MM.1S (cell line): ENCODE results near the gene LRPPRC.
A peak's percentile ranks its signal among the peaks of the same experiment; 100 is the strongest.

Experiments
- DNase-seq: peaks from one replicate; pipeline ENCODE4 v3.0.0-alpha.2; 2015
- H2AFZ ChIP-seq: fragments of 300-600 bp; sonication (generic); 2 replicates; pipeline ENCODE4 v1.6.0; 2016; ENCODE audit warnings: antibody characterized with exemption, low read length
- H3F3A ChIP-seq: fragments of 300-600 bp; sonication (generic); 2 replicates; pipeline ENCODE4 v1.6.1; 2016; ENCODE audit warnings: mild to moderate bottlenecking, antibody characterized with exemption, low read length, moderate library complexity, mixed read lengths; ENCODE audit not compliant: insufficient read depth
- H3K27ac ChIP-seq: fragments of 300-600 bp; sonication (generic); 2 replicates; pipeline ENCODE4 v1.5.1; 2016; ENCODE audit warnings: mild to moderate bottlenecking, low read length
- H3K27me3 ChIP-seq: fragments of 300-600 bp; sonication (generic); replicated peaks from 2 replicates; pipeline ENCODE4 v1.6.0; 2016; ENCODE audit warnings: low read length; ENCODE audit not compliant: insufficient read depth
- H3K36me3 ChIP-seq: fragments of 300-600 bp; sonication (generic); replicated peaks from 2 replicates; pipeline ENCODE4 v1.6.1; 2016; ENCODE audit warnings: mild to moderate bottlenecking, low read length, mixed read lengths; ENCODE audit not compliant: insufficient read depth
- H3K4me1 ChIP-seq: fragments of 300-600 bp; sonication (generic); 2 replicates; pipeline ENCODE4 v1.6.1; 2016; ENCODE audit warnings: low read length, mixed read lengths
- H3K4me2 ChIP-seq: fragments of 300-600 bp; sonication (generic); 2 replicates; pipeline ENCODE4 v1.6.0; 2016; ENCODE audit warnings: low read depth, low read length
- H3K4me3 ChIP-seq: fragments of 300-600 bp; sonication (generic); 2 replicates; pipeline ENCODE4 v1.5.1; 2016; ENCODE audit warnings: low read length, mixed read lengths
- H3K79me2 ChIP-seq: fragments of 300-600 bp; sonication (generic); 2 replicates; pipeline ENCODE4 v1.6.1; 2016; ENCODE audit warnings: mixed run types, low read length, mixed read lengths
- H3K9ac ChIP-seq: fragments of 300-600 bp; sonication (generic); 2 replicates; pipeline ENCODE4 v1.6.1; 2016; ENCODE audit warnings: low read length, mixed read lengths
- H3K9me2 ChIP-seq: fragments of 300-600 bp; sonication (generic); replicated peaks from 2 replicates; pipeline ENCODE4 v1.6.1; 2016; ENCODE audit warnings: mild to moderate bottlenecking, low read length, mixed read lengths; ENCODE audit not compliant: insufficient read depth
- H3K9me3 ChIP-seq: fragments of 300-600 bp; sonication (generic); replicated peaks from 2 replicates; pipeline ENCODE4 v1.6.1; 2016; ENCODE audit warnings: mild to moderate bottlenecking, low read length, mixed read lengths; ENCODE audit not compliant: insufficient read depth
- H4K20me1 ChIP-seq: fragments of 300-600 bp; sonication (generic); 2 replicates; pipeline ENCODE4 v1.6.1; 2016; ENCODE audit warnings: mild to moderate bottlenecking, low read length, moderate library complexity, mixed read lengths; ENCODE audit not compliant: insufficient read depth
- EZH2 ChIP-seq: fragments of 300-600 bp; sonication (generic); optimal IDR thresholded peaks from 2 replicates; pipeline ENCODE3; 2017; ENCODE audit warnings: low read depth, mild to moderate bottlenecking, antibody characterized with exemption, low read length, mixed read lengths
- EZH2phosphoT487 ChIP-seq: fragments of 300-600 bp; sonication (generic); IDR thresholded peaks from 2 replicates; pipeline ENCODE4 v1.6.1; 2018; ENCODE audit warnings: antibody characterized with exemption, low read length
- TF ChIP-seq, protein P1 (sequence below): fragments of 300-600 bp; sonication (generic); IDR thresholded peaks from 2 replicates; pipeline ENCODE4 v1.5.1; 2016; ENCODE audit warnings: antibody characterized with exemption, low read length, mixed read lengths

The LRPPRC gene

DNA sequence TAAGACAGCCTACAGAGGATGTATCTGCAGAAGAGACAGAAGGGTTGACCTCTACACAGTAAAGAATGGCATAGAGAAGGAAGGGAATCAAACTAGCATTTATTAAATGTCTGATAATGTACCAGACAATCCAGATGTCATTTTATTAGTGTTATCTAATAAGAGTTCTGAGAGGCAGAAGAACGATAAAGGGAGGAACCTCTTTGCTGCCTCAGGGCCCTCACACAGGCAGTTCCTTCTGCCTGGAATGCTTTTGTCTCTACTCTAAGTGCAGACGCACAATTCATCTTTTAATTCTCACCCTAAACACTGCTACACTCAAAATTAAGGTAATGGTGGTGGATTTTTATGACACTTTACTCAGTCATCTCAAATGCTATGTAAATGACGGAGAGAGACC is 64.5 kb downstream of the LRPPRC start:
- Histone ChIP-seq H3K4me2 (no peak overlapping the region), H4K20me1 (no peaks in the 10 kb centered on the region), H3K27ac (no peak overlapping the region), H3K79me2 (0 out of 2 replicates have a peak, but pooled peaks cover 3% of the 10 kb centered on the region), H3K36me3 (no peaks in the 10 kb centered on the region; the same call in 1 of the 2 replicates), H3K4me1 (no peaks in the 10 kb centered on the region), H3K9ac (no peak overlapping the region), H3K27me3 (no peaks in the 10 kb centered on the region), H3F3A (no peaks in the 10 kb centered on the region), H3K9me3 (no peaks in the 10 kb centered on the region), H2AFZ (no peak overlapping the region), H3K9me2 (no peaks in the 10 kb centered on the region), H3K4me3 (no peak overlapping the region)
- DNase-seq: no peak
- TF ChIP-seq EZH2 (no peak), EZH2phosphoT487 (no peak)
- TF ChIP-seq, protein P1, sequence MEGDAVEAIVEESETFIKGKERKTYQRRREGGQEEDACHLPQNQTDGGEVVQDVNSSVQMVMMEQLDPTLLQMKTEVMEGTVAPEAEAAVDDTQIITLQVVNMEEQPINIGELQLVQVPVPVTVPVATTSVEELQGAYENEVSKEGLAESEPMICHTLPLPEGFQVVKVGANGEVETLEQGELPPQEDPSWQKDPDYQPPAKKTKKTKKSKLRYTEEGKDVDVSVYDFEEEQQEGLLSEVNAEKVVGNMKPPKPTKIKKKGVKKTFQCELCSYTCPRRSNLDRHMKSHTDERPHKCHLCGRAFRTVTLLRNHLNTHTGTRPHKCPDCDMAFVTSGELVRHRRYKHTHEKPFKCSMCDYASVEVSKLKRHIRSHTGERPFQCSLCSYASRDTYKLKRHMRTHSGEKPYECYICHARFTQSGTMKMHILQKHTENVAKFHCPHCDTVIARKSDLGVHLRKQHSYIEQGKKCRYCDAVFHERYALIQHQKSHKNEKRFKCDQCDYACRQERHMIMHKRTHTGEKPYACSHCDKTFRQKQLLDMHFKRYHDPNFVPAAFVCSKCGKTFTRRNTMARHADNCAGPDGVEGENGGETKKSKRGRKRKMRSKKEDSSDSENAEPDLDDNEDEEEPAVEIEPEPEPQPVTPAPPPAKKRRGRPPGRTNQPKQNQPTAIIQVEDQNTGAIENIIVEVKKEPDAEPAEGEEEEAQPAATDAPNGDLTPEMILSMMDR: no peak

DNA sequence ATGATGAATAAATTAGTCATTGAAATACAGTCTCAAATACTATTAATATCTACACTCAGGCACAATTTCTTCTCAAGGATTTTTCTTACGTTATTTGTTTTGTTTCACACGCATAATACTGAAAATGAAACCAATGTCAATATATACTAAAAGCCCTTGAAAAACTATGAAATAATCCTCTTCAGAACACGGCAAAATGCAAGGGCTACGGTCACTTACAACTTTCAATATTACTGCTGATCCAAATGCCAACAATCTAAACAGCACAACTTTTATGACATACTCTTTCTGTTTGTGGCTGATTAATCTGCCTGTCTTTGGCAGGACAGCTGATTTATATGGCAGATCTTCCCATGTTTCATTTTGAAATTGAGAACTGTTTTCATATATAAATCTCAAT is 68.3 kb downstream of the LRPPRC start:
- Histone ChIP-seq H3K9me2 (no peaks in the 10 kb centered on the region), H3K27me3 (no peaks in the 10 kb centered on the region), H3F3A (no peaks in the 10 kb centered on the region), H3K36me3 (peaks cover 6% of the 10 kb centered on the region; the same call in 1 of the 2 replicates), H3K9me3 (no peaks in the 10 kb centered on the region), H3K9ac (no peak overlapping the region), H3K4me3 (0 out of 2 replicates have a peak overlapping the region, but pooled peaks have one; percentile 5), H2AFZ (no peak overlapping the region), H3K4me2 (peak overlapping the region; percentile 12), H3K79me2 (0 out of 2 replicates have a peak, but pooled peaks cover 3% of the 10 kb centered on the region), H4K20me1 (no peaks in the 10 kb centered on the region), H3K4me1 (no peaks in the 10 kb centered on the region), H3K27ac (no peak overlapping the region)
- DNase-seq: peak; percentile 24
- TF ChIP-seq EZH2 (no peak), EZH2phosphoT487 (no peak)
- TF ChIP-seq, protein P1: no peak

DNA sequence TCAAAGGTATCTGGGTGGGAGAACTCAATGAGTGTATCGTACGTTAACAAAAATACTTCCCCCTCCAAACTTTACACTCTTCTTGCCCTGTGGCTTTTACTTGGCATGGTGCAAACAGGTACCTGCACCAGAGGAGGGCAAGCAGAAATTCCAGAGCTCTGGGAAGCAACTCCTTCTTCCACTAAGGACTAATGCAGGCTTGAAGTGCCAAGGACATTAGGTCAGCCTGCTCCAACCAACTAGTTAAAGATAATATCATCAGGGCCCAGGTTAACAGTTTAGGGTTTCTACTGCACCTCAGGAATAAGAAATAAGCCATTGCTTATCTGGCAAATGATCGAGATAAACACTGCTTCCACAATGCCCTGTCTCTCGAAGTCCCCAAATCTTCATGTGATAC is 70.4 kb downstream of the LRPPRC start:
- Histone ChIP-seq H3F3A (no peaks in the 10 kb centered on the region), H3K27me3 (no peaks in the 10 kb centered on the region), H3K4me1 (no peaks in the 10 kb centered on the region), H3K9ac (no peak overlapping the region), H3K9me3 (no peaks in the 10 kb centered on the region), H3K36me3 (peaks cover 6% of the 10 kb centered on the region; the same call in 1 of the 2 replicates), H3K27ac (no peak overlapping the region), H3K79me2 (no peaks in the 10 kb centered on the region), H3K4me2 (no peak overlapping the region), H4K20me1 (no peaks in the 10 kb centered on the region), H3K9me2 (no peaks in the 10 kb centered on the region), H2AFZ (no peak overlapping the region), H3K4me3 (no peak overlapping the region)
- DNase-seq: no peak
- TF ChIP-seq EZH2: no peak
- TF ChIP-seq EZH2phosphoT487: no peak
- TF ChIP-seq, protein P1: no peak
